Panc1 (cell line): ENCODE results near the gene NDUFAF7. TPM values are rescaled to one million over a fixed set of nuclear protein-coding genes. Genes with fewer than 3 reads are reported as not detected.

Experiments used
- ATAC-seq: fragments of 200-7000 bp; cut with Tn5 transposase; 2 replicates; pipeline ENCODE4 v1.9.1; 2020; ENCODE audit warnings: mild to moderate bottlenecking, moderate library complexity
- BruUV-seq: library from RNA; stranded (reverse); fragments of 400-500 nt; replicated peaks from 2 replicates; lab custom pipeline; 2021; lab: Mats Ljungman, UMichigan
- CTCF ChIA-PET: fragments of 300-600 bp; sonication (Branson Sonifier 250); formaldehyde crosslinking; loops from one replicate; lab custom pipeline; 2022; ENCODE audit warnings: antibody characterized with exemption; lab: Charles Lee
- POLR2A ChIA-PET: fragments of 300-600 bp; sonication (Branson Sonifier 250); formaldehyde crosslinking; loops from one replicate; lab custom pipeline; 2022; ENCODE audit warnings: antibody characterized with exemption; lab: Charles Lee
- DNase-seq: peaks from one replicate; pipeline ENCODE4 v3.0.0-alpha.2; 2010; ENCODE audit warnings: low read depth, low spot score
- H3K27ac ChIP-seq: 2 replicates; pipeline ENCODE4 v1.5.1; 2011; ENCODE audit warnings: mild to moderate bottlenecking, low read length, inconsistent platforms
- H3K27me3 ChIP-seq: fragments of 200-500 bp; sonication (Bioruptor generic); 2 replicates; pipeline ENCODE4 v1.6.0; 2014; ENCODE audit warnings: low read length, inconsistent platforms; ENCODE audit not compliant: control insufficient read depth, insufficient read depth
- H3K36me3 ChIP-seq: fragments of 200-500 bp; sonication (Bioruptor generic); 2 replicates; pipeline ENCODE4 v1.5.1; 2014; ENCODE audit warnings: inconsistent platforms, mild to moderate bottlenecking, low read length, moderate library complexity; ENCODE audit not compliant: control insufficient read depth, insufficient read depth
- H3K4me1 ChIP-seq: 2 replicates; pipeline ENCODE4 v1.5.1; 2011; ENCODE audit warnings: inconsistent platforms, mild to moderate bottlenecking, low read length, moderate library complexity; ENCODE audit not compliant: control insufficient read depth, insufficient read depth
- H3K4me3 ChIP-seq, 2 experiments: 2 replicates each; pipeline ENCODE4 v1.5.1; 2011 to 2012; ENCODE audit warnings: low read depth in 2 of 2, low read length in 2 of 2, mild to moderate bottlenecking in 2 of 2, inconsistent platforms in 1 of 2, moderate library complexity in 1 of 2
- H3K9me3 ChIP-seq: fragments of 200-500 bp; sonication (Bioruptor generic); 2 replicates; pipeline ENCODE4 v1.5.1; 2014; ENCODE audit warnings: low read depth, mild to moderate bottlenecking, inconsistent platforms, low read length, moderate library complexity; ENCODE audit not compliant: control insufficient read depth, insufficient read depth
- POLR2AphosphoS5 ChIP-seq: IDR thresholded peaks from 2 replicates; pipeline ENCODE4 v1.6.1; 2012; ENCODE audit warnings: mild to moderate bottlenecking, low read depth, low read length, moderate library complexity
- SIN3A ChIP-seq: IDR thresholded peaks from 2 replicates; pipeline ENCODE4 v1.6.1; 2012; ENCODE audit warnings: low read depth, mild to moderate bottlenecking, low read length, moderate library complexity, borderline replicate concordance; ENCODE audit not compliant: insufficient read depth
- TCF7L2 ChIP-seq: IDR thresholded peaks from 2 replicates; pipeline ENCODE4 v1.6.1; 2011; ENCODE audit warnings: mild to moderate bottlenecking, low read depth, low read length, inconsistent platforms
- in situ Hi-C: cut with HindIII; loops from 2 replicates; pipeline ENCODE4 v1.10.0; 2016; ENCODE audit warnings: low sequenced_read_pairs, low pct_unique_long_range_greater_than_20kb
- intact Hi-C: fragments of 100-400 bp; cut with micrococcal nuclease; formaldehyde crosslinking; loops from one replicate; pipeline ENCODE4 v1.10.0; 2022; ENCODE audit not compliant: unreplicated experiment
- total RNA-seq: library from RNA; stranded (reverse); gene quantifications from one replicate; pipeline ENCODE4 v1.2.1, GENCODE V29; 2021; ENCODE audit not compliant: unreplicated experiment
- TF ChIP-seq, protein P1 (sequence below): fragments of 450-650 bp; IDR thresholded peaks from 2 replicates; pipeline ENCODE4 v1.5.1; 2017; ENCODE audit warnings: mild to moderate bottlenecking
- TF ChIP-seq, protein P2 (sequence below), 2 experiments: IDR thresholded peaks; 2 replicates each; pipeline ENCODE4 v1.6.1; 2011 to 2012; ENCODE audit warnings: low read depth in 2 of 2, control low read depth in 1 of 2, low read length in 1 of 2, mild to moderate bottlenecking in 1 of 2, moderate library complexity in 1 of 2; ENCODE audit not compliant: insufficient read depth in 1 of 2

NDUFAF7 gene
- total RNA-seq, 1 experiment from 2014 or later: 17.7 TPM

DNA sequence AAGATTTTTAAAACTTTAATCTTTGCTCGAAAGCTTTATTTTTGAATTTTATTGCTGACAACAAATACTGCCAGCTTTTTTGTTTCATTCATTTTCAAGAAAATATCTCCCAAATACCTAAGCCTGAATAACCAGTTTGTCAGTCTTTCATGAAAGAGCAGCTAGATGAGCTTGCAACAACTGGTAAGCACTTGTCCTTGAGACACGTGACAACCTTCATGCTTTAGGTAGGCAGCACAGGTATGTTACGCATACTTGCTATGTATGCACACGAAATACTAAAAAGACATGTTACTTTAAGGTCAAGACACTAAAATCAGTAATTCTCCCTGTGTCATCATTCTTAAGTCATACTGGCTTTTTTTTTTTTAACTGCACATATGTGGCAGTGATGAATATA is 12.4 kb upstream of the NDUFAF7 start:
- ATAC-seq (no peak), DNase-seq (no peak)
- H3K27me3 ChIP-seq: no peaks in the 10 kb centered on the region
- intact Hi-C loops (no loop called here), in situ Hi-C loops (no loop called here)
- H3K4me3 ChIP-seq: no peak overlapping the region
- CTCF ChIA-PET: interaction anchor here (0.5 kb wide), 1 partner anchor 45 kb away, joined by 10 read pairs; no protein-coding TSS in a partner anchor
- TF ChIP-seq, protein P1, sequence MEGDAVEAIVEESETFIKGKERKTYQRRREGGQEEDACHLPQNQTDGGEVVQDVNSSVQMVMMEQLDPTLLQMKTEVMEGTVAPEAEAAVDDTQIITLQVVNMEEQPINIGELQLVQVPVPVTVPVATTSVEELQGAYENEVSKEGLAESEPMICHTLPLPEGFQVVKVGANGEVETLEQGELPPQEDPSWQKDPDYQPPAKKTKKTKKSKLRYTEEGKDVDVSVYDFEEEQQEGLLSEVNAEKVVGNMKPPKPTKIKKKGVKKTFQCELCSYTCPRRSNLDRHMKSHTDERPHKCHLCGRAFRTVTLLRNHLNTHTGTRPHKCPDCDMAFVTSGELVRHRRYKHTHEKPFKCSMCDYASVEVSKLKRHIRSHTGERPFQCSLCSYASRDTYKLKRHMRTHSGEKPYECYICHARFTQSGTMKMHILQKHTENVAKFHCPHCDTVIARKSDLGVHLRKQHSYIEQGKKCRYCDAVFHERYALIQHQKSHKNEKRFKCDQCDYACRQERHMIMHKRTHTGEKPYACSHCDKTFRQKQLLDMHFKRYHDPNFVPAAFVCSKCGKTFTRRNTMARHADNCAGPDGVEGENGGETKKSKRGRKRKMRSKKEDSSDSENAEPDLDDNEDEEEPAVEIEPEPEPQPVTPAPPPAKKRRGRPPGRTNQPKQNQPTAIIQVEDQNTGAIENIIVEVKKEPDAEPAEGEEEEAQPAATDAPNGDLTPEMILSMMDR: no peak
- no peak for TF ChIP-seq POLR2AphosphoS5
- TF ChIP-seq SIN3A: no peak
- TF ChIP-seq TCF7L2: no peak
- TF ChIP-seq, protein P2, sequence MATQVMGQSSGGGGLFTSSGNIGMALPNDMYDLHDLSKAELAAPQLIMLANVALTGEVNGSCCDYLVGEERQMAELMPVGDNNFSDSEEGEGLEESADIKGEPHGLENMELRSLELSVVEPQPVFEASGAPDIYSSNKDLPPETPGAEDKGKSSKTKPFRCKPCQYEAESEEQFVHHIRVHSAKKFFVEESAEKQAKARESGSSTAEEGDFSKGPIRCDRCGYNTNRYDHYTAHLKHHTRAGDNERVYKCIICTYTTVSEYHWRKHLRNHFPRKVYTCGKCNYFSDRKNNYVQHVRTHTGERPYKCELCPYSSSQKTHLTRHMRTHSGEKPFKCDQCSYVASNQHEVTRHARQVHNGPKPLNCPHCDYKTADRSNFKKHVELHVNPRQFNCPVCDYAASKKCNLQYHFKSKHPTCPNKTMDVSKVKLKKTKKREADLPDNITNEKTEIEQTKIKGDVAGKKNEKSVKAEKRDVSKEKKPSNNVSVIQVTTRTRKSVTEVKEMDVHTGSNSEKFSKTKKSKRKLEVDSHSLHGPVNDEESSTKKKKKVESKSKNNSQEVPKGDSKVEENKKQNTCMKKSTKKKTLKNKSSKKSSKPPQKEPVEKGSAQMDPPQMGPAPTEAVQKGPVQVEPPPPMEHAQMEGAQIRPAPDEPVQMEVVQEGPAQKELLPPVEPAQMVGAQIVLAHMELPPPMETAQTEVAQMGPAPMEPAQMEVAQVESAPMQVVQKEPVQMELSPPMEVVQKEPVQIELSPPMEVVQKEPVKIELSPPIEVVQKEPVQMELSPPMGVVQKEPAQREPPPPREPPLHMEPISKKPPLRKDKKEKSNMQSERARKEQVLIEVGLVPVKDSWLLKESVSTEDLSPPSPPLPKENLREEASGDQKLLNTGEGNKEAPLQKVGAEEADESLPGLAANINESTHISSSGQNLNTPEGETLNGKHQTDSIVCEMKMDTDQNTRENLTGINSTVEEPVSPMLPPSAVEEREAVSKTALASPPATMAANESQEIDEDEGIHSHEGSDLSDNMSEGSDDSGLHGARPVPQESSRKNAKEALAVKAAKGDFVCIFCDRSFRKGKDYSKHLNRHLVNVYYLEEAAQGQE (IDR thresholded peaks at IDR 0.05; ENCODE audit: insufficient read depth in 1 of 2, low read depth in 2 of 2, low read length in 1 of 2): no peak
- POLR2A ChIA-PET: no interaction called here
- H3K9me3 ChIP-seq: no peaks in the 10 kb centered on the region
- BruUV-seq: no TSS peak
- H3K27ac ChIP-seq: no peak overlapping the region
- H3K4me1 ChIP-seq: no peaks in the 10 kb centered on the region
- H3K36me3 ChIP-seq: peaks cover 42% of the 10 kb centered on the region

DNA sequence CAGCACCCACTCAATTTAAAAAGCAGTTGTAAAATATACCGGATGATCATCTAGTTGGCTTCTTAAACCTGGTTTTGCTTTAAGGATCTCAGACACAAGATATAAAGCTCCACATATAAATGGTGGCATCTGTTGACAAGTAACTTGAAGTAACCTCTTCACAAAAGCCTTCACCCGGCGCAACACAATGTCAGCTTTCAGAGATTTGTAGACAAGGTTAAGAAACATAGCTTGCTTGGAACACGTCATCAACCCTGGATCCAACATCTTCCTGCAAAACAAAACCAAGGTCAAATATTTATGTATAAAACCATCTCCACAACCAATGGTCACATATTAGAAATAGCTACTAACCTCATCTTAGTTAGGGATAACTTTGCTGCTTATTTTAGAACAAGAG is 8.3 kb upstream of the NDUFAF7 start:
- in situ Hi-C loops: no loop called here
- H3K9me3 ChIP-seq: no peaks in the 10 kb centered on the region

More for the DNA sequence above, 8.3 kb upstream of the NDUFAF7 start:
- DNase-seq: no peak
- intact Hi-C loops: no loop called here
- Histone ChIP-seq H3K4me1 (no peaks in the 10 kb centered on the region), H3K36me3 (peaks cover 30% of the 10 kb centered on the region), H3K4me3 (no peak overlapping the region), H3K27me3 (no peaks in the 10 kb centered on the region), H3K27ac (no peak overlapping the region)
- CTCF ChIA-PET: no interaction called here
- ATAC-seq: no peak
- TF ChIP-seq, protein P2 (IDR thresholded peaks at IDR 0.05; ENCODE audit: insufficient read depth in 1 of 2, low read depth in 2 of 2, low read length in 1 of 2): no peak
- TF ChIP-seq POLR2AphosphoS5 (no peak), SIN3A (no peak), TCF7L2 (no peak)
- TF ChIP-seq, protein P1: no peak
- POLR2A ChIA-PET: no interaction called here
- no TSS peak for BruUV-seq
